Lower leg skin (tissue), 3 donors: ENCODE data around the gene DENND1B.

Experiments
- CTCF ChIP-seq, 3 donors: fragments of 450-650 bp; IDR thresholded peaks; one replicate each; pipeline ENCODE4 v1.5.1; 2016; ENCODE audit warnings: antibody characterized with exemption in 3 of 3, mild to moderate bottlenecking in 3 of 3, moderate library complexity in 2 of 3
- POLR2A ChIP-seq, 2 donors: fragments of 450-650 bp; IDR thresholded peaks; one replicate each; pipeline ENCODE4 v1.6.1; 2016 to 2017; ENCODE audit warnings: antibody characterized with exemption in 2 of 2, mild to moderate bottlenecking in 1 of 2, moderate library complexity in 1 of 2

- TF ChIP-seq CTCF (IDR thresholded peaks at IDR 0.05) (no peak), POLR2A (IDR thresholded peaks at IDR 0.05) (no peak)
Observed at GRCh38 chr1:197738927-197739326, 36.4 kb downstream of the DENND1B start.
